Measurements from ENCODE around the gene GSN. TPM values are rescaled to one million over a fixed set of nuclear protein-coding genes. Genes with fewer than 3 reads are reported as not detected.

The GSN gene
- total and polyA plus RNA-seq, 12 donors = 78.5 to 735 (median 293) TPM

DNA sequence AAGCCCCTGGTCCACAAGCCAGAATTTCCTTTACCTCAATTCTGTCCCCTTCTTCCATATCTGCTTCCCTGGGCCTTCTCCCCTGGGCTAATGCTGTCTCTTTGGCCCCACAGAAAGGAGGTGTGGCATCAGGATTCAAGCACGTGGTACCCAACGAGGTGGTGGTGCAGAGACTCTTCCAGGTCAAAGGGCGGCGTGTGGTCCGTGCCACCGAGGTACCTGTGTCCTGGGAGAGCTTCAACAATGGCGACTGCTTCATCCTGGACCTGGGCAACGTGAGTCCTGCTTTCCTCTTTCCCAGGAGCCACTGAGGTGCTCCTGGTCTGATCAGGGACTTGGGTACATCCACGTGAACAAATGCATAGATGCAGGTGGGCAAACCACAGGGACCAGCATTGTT, 42.6 kb downstream of the GSN start:
- intact Hi-C loops (cut with DNase I) = loop anchor here in 1 of 2 donors (10.0 kb wide), 1 partner anchor 96 kb away; no protein-coding TSS in a partner anchor
- Histone ChIP-seq H3K9me3 (replicated peaks in 1 of 3) (no peaks in the 10 kb centered on the region), H3K4me3 (no peak overlapping the region), H3K27me3 (no peaks in the 10 kb centered on the region), H3K27ac (no peak overlapping the region), H3K4me1 (replicated peaks in 1 of 2) (peaks cover 5 to 7% of the 10 kb centered on the region in 2 donors), H3K36me3 (replicated peaks in 1 of 2) (peaks cover 0 to 68% of the 10 kb centered on the region in 2 donors)
- TF ChIP-seq POLR2A (IDR thresholded peaks at IDR 0.05) = no peak
- TF ChIP-seq, protein P1, sequence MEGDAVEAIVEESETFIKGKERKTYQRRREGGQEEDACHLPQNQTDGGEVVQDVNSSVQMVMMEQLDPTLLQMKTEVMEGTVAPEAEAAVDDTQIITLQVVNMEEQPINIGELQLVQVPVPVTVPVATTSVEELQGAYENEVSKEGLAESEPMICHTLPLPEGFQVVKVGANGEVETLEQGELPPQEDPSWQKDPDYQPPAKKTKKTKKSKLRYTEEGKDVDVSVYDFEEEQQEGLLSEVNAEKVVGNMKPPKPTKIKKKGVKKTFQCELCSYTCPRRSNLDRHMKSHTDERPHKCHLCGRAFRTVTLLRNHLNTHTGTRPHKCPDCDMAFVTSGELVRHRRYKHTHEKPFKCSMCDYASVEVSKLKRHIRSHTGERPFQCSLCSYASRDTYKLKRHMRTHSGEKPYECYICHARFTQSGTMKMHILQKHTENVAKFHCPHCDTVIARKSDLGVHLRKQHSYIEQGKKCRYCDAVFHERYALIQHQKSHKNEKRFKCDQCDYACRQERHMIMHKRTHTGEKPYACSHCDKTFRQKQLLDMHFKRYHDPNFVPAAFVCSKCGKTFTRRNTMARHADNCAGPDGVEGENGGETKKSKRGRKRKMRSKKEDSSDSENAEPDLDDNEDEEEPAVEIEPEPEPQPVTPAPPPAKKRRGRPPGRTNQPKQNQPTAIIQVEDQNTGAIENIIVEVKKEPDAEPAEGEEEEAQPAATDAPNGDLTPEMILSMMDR (IDR thresholded peaks at IDR 0.05) = no peak
- 71 to 89% (median 88%) methylated on average over 4 to 9 of the region's 9 CpGs for WGBS, 4 donors
- peak in 1 of 7 donors; percentile 2 for DNase-seq

DNA sequence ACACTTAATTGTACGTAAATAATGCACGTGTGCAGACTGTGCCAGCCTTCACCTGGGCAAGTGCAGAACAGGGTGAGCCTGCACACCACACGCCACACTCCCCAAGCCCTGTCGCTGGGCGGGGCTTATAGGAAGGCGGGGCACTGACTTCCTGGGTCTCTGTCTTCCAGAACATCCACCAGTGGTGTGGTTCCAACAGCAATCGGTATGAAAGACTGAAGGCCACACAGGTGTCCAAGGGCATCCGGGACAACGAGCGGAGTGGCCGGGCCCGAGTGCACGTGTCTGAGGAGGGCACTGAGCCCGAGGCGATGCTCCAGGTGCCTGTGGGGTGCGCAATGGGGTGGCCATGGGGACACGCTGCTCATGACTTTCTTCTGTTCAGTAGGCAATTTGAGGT, 44.2 kb downstream of the GSN start:
- peaks cover 0 to 76% of the 10 kb centered on the region in 2 donors for H3K36me3 ChIP-seq (replicated peaks in 1 of 2)
- H3K9me3 ChIP-seq (replicated peaks in 1 of 3) = no peaks in the 10 kb centered on the region
- H3K27ac ChIP-seq = no peak overlapping the region
- DNase-seq = no peak
- no peak overlapping the region for H3K4me3 ChIP-seq
- TF ChIP-seq, protein P1 (IDR thresholded peaks at IDR 0.05) = no peak
- no peak for TF ChIP-seq POLR2A (IDR thresholded peaks at IDR 0.05)
- 91 to 92% (median 92%) methylated on average over 15 to 17 of the region's 17 CpGs for WGBS, 4 donors
- H3K4me1 ChIP-seq (replicated peaks in 1 of 2) = no peaks in the 10 kb centered on the region
- intact Hi-C loops (cut with DNase I) = loop anchor here in 1 of 2 donors (10.0 kb wide), 1 partner anchor 97 kb away; no protein-coding TSS in a partner anchor
- H3K27me3 ChIP-seq = no peaks in the 10 kb centered on the region

DNA sequence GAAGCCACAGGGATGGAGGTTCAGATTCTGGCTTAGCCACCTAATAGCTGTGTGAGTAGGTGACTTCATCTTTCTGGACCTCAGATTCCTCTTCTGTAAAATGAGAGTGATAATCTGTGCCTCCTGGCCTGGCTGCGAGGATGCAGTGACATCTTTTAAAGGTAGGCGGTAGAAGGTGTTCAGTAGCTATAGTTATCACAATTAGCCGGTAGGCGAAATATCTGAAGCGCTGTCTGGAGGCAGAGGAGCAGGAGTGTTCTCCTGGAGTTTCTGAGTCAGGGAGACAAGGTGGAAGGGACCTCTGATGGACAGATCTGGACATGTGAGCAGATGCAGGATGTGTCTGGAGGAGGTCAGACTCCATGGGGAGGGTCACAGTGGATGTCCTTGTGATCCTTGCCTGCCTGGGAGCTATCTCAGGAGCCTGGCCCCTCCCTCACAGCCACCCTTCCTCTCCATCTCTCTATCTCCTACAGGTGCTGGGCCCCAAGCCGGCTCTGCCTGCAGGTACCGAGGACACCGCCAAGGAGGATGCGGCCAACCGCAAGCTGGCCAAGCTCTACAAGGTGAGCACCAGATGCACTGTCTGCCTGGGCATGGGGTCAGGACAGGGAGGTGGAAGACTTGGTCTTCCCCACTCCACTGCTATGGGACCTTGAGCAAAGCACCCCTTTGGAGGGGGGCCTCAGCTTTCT, 45.6 kb downstream of the GSN start:
- intact Hi-C loops (cut with DNase I) = loop anchor here in 1 of 2 donors (10.0 kb wide), 1 partner anchor 99 kb away; no protein-coding TSS in a partner anchor
- no peaks in the 10 kb centered on the region for H3K9me3 ChIP-seq (replicated peaks in 1 of 3)
- no peaks in the 10 kb centered on the region for H3K27me3 ChIP-seq
- peak in 1 of 7 donors; percentile 13 for DNase-seq
- WGBS, 4 donors = 97 to 100% (median 98%) methylated on average over 7 to 10 of the region's 10 CpGs
- peaks cover 0 to 7% of the 10 kb centered on the region in 2 donors for H3K4me1 ChIP-seq (replicated peaks in 1 of 2)
- H3K27ac ChIP-seq = no peak overlapping the region
- peaks cover 0 to 78% of the 10 kb centered on the region in 2 donors for H3K36me3 ChIP-seq (replicated peaks in 1 of 2)
- TF ChIP-seq POLR2A (IDR thresholded peaks at IDR 0.05) = no peak
- TF ChIP-seq, protein P1 (IDR thresholded peaks at IDR 0.05) = no peak
- no peak overlapping the region for H3K4me3 ChIP-seq

DNA sequence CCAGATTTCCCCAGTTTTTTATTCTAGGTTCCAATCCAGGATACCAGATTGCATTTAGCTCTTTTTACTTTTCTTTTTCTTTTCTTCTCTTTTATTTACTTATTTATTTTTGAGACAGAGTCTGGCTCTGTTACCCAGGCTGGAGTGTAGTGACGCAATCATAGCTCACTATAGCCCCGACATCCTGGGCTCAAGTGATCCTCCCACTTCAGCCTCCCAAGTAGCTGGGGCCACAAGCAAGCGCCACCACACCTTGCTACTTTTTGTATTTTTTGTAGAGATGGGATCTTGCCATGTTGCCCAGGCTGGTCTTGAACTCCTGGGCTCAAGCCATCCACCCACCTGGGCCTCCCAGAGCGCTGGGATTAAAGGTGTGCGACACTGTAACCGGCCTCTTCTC, 48.4 kb downstream of the GSN start:
- Histone ChIP-seq H3K36me3 (replicated peaks in 1 of 2) (peaks cover 0 to 76% of the 10 kb centered on the region in 2 donors), H3K4me3 (no peak overlapping the region), H3K9me3 (replicated peaks in 1 of 3) (no peaks in the 10 kb centered on the region), H3K4me1 (replicated peaks in 1 of 2) (peaks cover 0 to 7% of the 10 kb centered on the region in 2 donors), H3K27ac (no peak overlapping the region), H3K27me3 (no peaks in the 10 kb centered on the region)
- no peak for TF ChIP-seq POLR2A (IDR thresholded peaks at IDR 0.05)
- TF ChIP-seq, protein P1 (IDR thresholded peaks at IDR 0.05) = no peak
- WGBS, 4 donors = 89 to 93% (median 92%) methylated on average over 6 of the region's 6 CpGs
- intact Hi-C loops (cut with DNase I) = loop anchor here (5.0 to 10.0 kb wide), 3 partner anchors 66 to 104 kb away; no protein-coding TSS in a partner anchor
- DNase-seq = peak in 1 of 7 donors; percentile 4

All from adrenal gland (tissue), 12 donors.